HG03095 (cell line): ENCODE measurements around the gene RIN1.
"Not testable (repeated sequence)": the region's sequence is repeated elsewhere in the genome, so short reads cannot be mapped to it uniquely, and the experiment has no call there.

Experiments
- ATAC-seq: cut with Tn5 transposase; IDR thresholded peaks from one replicate; pipeline ENCODE4 v1.9.1; 2021; ENCODE audit warnings: moderate library complexity; ENCODE audit not compliant: unreplicated experiment

Gene RIN1

DNA sequence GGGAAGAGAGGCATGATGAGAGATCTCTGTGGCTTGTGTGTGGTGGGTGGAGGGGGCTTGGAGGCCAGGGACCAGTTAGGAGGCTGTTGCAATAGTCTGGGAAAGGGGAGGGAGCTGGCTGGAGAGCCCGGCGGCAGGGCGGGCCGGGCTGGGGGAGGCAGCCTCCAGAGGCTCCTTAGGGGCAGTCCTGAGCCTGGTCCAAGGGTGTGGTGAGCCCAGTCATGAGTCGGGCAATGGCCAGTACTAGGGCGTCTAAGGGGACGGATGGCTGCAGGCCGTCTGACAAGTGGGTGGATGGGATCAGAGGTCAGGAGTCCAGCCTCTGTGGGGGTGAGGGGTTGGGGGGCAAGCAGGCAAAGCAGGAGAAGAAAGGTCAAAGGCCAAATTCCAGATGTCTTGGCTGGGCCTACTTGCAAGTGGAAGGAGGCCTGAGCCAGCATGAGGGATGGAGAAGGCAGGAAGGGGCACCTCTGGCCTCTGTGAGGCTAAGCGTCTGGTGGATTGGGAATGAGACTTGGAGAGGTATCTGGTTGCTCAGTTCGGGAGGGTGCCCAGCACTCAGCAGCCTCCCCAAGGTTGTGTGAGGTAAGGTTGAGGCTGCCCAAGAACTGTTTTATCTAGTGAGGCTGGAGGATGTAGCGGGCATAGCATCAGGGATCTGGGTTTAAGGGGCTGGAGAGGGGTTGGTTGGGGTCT is 13.4 kb downstream of the RIN1 start:
- ATAC-seq: no peak

DNA sequence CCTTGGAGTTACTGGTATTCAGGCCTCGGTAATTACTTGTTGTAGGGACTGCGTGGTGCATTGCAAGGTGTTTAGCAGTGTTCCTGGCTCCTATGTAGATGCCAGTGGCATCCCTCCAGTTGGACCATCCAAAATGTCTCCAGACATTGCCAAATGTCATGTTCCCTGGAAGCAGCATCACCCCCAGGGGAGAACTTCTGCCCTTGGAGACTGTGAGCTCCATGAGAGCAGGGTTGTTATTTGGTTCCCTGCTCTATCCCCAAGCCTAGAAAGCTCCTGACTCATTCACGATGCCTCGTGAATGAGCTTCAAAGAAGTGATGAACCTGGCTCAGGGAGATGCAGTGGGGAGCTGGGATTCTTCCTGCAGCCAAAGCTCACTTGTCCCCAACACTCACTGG is 14.6 kb downstream of the RIN1 start:
- no peak for ATAC-seq

DNA sequence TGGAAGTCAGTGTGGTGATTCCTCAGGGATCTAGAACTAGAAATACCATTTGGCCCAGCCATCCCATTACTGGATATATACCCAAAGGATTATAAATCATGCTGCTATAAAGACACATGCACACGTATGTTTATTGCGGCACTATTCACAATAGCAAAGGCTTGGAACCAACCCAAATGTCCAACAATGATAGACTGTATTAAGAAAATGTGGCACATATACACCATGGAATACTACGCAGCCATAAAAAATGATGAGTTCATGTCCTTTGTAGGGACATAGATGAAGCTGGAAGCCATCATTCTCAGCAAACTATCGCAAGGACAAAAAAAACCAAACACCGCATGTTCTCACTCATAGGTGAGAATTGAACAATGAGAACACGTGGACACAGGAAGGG is 15.5 kb downstream of the RIN1 start:
- ATAC-seq: not testable (repeated sequence)

DNA sequence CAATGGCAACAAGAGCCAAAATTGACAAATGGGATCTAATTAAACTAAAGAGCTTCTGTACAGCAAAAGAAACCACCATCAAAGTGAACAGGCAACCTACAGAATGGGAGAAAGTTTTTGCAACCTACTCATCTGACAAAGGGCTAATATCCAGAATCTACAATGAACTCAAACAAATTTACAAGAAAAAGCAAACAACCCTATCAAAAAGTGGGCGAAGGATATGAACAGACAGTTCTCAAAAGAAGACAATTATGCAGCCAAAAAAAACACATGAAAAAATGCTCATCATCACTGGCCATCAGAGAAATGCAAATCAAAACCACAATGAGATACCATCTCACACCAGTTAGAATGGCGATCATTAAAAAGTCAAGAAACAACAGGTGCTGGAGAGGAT is 15.9 kb downstream of the RIN1 start:
- not testable (repeated sequence) for ATAC-seq

DNA sequence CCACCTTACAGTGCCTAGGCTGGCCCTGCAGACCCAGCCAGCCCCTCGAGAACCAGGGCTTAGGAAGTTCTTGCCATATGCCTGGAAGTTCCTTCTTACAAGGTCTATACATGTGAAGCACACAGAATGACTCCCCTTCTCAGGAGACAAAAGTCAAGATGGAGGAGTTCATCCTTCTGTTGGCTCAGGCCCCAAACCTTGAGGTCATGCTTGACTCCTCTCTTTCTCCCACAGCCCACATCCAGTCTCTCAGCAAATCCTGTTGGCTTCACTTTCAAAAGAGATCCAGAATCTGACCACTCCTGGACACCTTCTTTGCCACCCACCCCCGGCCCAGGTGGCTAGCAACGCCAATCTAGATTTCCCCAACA is 17.6 kb downstream of the RIN1 start:
- no peak for ATAC-seq

DNA sequence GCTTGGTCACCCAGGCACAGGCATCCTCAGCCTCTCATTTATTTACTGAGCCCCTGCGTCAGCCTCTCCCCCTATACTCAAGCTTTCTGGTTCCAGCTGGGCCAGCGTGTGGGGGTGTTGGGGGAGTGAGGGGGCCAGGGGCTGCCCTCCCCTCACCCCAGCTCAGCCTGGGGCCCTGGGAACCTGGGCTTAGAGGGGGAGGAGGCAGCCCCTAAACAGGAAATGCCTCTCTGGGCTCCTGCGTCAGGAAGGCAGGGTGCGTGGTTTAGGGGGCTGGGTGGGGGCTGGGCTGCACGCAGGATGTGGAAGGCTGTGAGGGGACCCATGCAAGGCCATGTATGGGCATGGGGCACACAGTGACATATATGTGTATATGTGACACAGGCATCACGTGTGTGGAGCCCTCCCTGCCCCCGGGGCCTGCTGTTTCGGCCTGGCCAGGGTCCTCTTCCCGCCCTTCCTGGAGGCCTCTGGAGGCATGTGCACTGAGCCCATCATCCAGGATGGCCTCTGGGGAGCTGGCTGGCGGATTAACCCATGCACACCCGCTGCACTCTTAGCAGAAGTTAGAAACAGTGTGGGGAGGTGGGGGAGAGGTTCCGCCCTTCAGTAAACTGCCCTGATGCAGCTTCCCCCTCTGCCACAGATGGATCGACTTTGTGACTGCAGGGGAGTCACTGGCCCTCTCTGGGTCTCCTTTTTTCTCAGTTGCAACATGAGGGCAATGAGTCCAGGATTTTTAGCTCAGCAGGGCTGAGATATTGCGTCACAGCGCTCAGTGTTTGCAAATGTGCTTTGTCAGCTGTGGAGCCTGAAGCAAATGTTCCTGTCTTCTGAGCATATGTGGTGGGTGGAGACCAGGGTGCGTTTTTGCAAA is 18.3 kb downstream of the RIN1 start:
- no peak for ATAC-seq

DNA sequence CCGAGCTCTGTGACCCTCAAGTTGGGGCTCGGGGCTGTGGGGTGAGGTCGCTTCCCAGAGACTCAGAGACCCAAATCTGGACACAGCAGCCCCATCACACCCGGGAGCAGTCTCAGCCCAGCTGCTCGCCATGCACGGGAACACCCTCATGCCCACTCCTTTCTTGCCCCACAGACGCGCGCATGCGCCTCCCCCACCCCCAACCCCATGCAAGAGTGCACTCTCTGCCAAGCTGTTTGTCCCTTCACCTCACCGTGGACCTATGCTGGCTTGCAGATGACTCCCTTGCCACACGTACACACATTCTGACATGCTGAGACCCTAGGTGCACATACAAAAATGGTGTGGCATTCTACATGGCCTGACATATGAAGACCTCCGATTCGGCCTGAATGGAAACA is 18.9 kb downstream of the RIN1 start:
- no peak for ATAC-seq

DNA sequence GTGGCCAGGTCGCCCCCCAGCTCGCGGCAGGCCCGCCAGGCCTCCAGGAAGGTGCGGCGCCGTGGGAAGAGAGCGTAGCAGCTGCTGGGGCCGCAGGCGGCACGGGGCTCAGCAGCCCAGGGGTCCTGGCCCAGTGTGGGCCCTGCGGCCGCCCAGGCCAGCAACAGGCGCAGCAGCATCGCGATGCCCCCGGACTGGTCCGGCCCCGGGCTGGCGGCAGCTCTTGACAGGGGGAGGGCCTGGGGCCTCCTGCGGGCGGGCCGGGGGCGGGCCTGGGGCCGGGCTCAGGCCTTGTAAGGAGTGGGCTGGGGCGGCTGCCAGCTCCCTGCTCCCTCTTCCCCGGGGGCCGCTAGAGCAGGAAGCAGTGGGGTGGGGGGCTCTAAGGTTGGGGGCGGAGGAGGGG is 19.4 kb downstream of the RIN1 start, which contains the start of gene CD248:
CD248 (minus strand) TSS at position 196 of the 403 bp plus-strand sequence; CDS start at position 179, 17 bp downstream.
- no peak for ATAC-seq

DNA sequence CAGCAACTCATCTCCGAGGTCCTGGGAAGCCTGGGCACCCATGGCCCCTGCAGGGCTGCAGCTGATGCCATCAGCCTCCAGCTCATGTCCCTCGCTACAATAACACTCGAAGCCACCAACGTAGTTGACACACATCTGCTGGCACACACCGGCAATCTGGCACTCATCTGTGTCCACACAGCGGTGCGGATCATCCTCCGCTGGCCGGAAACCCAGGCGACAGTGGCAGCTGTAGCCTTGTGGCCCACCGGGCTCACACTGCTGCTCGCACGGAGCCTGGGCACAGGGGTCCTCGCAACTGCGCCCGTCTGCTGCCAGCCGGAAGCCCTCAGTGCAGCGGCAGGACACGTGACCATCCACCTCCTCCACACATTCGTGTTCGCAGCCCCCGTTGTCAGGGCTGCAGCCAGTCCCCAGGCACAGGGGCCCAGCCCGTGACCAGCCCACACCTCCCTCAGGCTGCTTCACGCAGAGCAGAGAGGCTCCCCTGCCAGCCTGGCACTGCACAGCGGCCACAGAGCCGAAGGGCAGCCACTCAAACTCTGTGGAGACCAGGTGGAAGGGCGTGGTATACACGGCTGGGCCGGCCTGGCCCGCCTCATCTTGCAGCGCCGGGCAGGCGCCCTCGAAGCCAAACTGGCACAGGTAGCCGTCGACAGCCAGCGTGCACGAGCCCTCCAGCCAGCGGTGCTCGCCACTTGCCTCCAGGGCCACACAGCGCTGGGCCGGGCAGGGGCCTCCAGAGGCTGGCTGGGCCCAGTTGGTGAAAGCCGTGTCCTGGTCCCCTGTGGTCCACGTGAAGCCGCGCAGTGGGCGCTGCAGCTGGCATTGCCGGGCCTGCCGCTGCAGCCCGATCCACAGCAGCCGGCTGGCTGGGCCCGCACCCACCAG is 20.1 kb downstream of the RIN1 start:
- ATAC-seq: no peak

DNA sequence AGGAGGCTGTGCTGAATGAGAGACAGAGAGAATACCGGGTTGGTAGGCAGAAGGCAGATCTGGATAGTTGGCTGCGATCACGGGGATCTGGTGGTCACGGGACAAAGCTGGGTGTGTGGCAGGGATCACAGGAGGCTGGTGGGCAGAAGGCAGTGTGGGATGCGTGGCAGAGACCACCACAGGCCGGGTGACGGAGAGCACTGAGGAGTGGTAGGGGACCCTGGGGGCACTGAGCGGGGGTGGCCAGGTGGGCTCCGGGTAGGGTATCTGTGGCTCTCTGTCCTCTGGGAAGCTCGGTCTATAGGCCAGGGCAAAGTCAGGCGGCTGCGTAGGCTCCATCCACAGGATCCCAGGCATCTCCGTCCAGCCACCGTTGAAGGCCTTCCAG is 20.7 kb downstream of the RIN1 start:
- no peak for ATAC-seq

DNA sequence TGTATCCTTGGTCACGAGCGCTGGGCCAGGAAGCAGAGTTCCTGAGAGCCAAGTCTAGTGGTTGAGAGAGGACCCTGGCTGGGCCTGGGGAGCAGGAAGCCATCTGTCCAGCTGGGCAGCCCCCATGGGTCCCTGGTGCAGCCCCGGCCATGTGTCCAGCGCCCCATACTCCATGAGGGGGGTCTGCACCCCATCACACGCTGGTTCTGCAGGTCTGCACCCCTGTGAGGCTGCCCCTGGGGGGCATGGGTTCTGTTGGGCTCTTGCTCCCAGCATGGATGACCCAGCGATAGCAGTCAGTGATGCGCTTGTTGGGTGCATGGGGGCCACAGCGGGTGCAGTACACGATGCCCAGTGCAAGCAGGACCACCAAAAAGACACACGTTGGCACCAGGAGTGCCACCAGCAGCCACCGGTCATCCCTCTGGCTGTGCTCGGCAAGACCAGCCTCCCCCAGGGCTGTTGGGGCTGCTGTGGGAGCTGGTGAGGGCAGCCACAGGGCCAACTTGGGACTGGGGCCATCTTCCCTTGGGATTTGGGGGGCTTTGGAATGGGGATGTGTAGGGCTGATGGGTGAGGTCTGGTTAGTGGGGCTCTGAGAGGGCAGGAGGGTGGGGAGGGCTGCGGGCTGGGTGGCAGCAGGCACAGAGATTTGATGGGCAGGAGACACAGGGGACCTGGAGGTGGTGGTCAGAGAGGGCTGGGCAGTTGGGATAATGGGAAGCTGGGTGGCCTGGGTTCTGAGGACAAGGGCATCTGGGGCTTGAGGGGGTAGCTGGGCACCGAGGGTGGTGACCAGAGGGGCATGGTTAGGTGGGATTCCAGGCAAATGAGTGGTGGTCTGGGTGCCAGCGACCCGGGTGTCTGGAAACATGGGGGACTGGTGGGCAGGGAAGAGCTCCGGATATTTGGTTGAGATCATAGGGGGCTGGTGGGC is 21.4 kb downstream of the RIN1 start:
- no peak for ATAC-seq

DNA sequence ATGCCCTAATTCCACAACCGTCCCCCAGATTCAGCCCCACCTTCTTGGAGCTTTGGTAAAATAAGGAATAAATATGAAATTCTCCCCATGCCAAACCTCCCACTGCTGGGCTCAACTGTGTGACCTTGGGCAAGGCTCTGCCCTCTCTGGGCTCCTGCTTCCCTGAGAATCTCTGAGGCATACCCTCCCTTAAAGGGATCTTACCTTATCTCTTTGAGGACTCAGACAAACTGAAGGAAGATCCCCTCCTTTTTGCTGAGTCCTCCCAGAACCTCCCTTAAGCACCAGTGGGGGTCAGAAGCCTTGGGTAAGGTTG is 22.1 kb downstream of the RIN1 start:
- no peak for ATAC-seq

DNA sequence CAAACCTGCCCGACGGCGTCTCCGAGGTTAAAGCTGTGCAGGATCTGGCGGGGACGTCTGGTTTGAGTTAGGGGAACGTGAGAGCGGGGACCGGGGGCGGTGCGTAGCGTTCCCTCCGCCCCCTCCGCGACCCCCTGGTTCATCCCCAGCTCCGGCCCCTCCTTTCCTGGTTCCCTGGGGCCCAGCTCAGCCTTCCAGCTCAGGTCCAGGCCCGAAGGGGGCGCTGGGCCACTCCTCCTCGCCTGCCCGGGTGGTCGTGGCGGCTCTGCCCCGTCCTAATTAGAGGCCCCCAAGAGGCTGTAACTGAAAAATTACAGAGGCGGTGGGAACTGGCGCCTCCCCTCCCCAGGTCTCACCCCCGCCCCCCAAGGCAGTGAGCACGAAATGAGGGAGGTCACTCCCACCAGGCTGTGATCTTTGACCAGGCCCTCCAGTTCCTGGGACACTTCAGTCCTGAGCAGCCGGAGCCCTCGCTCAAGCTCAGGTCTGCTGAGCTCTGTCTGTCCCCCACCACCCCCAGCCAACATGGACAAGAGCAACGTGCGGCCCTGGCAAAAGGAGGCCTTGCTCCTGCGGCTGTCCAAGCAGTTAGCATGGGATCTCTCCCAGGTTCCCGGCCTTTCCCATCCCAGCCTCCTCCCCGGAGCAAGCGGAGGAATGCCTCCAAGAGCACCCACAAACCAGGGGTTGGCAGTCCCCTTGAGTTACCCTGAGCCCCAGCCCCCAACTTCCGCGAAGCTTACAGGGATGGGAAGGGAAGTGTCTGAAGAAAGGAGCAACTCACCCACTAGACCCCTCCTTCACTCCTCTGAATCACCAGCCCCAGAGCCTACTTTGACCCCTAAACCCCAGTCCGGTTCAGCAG is 22.7 kb downstream of the RIN1 start:
- ATAC-seq: no peak

DNA sequence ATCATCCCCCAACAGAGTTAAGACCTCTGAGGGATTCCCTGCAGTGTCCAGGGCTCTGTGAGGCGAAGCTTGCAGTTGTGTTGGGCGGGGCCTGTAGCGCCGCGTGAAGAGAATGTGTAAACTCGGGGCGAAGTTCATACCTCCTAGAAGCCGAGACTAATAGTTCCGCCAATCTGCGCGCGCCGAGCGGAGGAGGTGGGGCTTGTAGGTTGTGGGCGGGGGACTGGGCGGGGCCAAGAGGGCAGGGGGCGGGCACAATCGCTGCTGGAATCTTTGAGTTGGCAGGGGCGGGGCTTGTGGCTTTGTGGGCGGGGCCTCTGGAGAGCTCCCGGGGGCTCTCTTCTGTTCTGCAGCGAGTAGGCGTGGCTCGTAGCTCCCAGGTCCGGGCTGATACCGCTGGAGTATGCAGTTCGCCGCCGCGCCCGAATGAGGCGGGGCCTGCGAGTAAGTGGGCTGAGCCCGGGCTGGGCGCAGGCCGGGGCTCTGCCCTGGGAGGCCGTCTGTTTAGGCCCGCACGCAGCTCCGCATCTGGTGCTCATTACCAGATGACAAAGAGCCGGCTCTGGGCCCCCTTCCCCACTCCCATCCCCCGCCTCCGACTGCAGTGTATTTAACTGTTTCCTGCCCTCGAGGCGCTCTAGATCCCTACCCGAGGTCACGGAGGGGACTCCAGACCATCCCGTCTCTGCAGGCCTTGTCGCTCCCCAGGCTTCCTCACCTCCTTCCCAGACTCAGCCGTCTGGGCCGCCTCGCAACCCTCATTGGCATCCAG is 23.5 kb downstream of the RIN1 start:
- ATAC-seq: peak; percentile 74

DNA sequence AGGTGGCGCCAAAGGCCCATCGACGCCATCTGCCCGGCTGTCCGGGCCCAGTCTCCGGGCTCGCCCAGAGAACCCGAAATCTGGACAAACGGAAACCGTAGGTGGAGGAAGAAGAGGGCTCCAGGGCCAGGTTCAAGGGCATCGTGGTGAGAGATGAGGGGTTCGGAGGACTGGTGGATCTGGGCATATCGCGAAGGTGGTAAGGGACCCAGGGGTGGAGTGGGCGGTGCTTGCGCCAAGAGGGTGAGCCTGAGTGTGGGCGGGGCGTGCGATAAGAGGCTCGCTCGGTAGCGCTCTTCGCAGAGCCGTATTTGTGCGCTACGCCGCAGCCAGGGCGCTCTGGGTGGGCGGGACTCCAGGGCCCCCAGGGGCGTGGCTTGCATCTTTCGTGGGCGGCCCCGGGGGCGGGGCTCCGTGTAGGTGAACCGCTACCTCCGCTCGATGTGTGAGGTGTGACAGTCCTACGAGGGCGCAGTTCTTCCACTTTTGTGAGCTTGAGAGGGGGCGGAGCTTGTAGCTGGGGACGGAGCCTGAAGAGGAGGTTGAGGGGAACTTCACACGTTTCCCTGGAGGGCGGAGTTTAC is 24.2 kb downstream of the RIN1 start:
- peak; percentile 55 for ATAC-seq

DNA sequence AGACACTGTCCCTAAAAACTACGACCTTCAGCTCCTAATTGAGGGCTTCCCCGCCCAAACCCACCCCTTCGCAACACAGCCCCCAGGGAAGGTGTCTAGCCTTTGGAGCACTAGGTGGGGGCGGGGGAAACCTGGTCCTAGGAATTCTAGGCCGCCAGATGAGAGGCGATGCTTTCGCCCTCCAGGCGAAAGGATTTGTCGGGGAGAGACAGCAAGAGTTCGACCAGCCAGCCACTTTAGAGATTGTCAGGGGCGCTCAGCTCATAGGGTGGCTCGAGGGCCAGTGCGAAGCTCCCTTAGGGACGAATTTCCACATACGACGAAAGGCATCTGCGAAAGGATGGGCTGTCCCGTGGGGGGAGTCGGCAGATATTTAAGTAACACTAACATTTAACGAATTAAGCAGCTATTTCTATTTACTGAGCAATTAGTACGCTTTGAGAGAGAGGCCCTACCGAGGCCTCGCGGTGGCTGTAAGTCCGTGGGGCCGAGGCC is 24.7 kb downstream of the RIN1 start:
- ATAC-seq: no peak

DNA sequence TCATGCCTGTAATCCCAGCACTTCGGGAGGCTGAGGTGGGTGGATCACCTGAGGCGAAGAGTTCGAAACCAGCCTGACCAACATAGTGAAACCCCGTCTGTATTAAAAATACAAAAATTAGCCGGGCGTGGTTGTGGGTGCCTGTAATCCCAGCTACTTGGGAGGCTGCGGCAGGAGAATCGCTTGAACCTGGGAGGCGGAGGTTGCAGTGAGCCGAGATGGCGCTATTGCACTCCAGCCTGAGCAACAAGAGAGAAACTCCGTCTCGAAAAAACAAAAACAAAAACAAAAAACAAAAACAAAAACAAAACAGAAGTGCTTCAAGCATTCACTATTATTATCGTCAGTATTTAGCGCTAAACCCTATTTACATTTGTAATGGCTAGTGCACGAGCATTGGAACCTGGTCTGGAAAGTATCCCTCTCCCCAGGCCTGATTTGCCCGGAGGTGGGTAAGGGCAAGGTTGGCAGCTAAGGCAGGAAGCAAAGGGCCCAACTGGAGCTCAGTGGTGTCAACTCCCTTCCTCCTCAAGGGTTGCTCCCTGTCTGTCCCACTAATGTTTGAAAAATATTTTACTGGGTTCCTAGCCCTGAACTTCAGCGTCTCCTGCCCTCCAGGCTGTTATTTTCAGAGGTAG is 25.3 kb downstream of the RIN1 start:
- ATAC-seq: not testable (repeated sequence)

DNA sequence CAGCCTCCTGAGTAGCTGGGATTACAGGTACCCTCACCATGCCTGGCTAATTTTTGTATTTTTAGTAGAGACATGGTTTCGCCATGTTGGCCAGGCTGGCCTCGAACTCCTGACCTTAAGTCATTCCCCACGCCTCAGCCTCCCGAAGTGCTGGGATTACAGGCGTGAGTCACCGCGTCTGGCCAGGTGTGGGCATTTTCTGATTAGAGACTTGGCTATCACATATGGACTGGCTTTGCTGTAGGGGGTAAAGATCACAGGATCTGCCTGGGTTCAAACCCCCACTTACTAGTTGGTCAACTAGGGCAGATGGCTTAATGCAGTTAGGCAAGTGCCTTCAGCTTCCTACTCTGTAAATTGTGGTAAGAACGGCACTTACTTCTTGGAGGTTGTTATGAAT is 25.9 kb downstream of the RIN1 start:
- no peak for ATAC-seq
